B cell (primary cell): Measurements from ENCODE around the gene COBLL1.

ENCODE experiments used
- EZH2 ChIP-seq: IDR thresholded peaks from 2 replicates; pipeline ENCODE4 v1.6.1; 2012; ENCODE audit warnings: borderline replicate concordance, low read depth, mild to moderate bottlenecking, moderate library complexity, low read length; ENCODE audit not compliant: insufficient read depth, poor library complexity, severe bottlenecking
- TF ChIP-seq, protein P1 (sequence below): fragments of 200-600 bp; IDR thresholded peaks from one replicate; pipeline ENCODE4 v1.8.0; 2022; ENCODE audit warnings: antibody characterized with exemption, mild to moderate bottlenecking

DNA sequence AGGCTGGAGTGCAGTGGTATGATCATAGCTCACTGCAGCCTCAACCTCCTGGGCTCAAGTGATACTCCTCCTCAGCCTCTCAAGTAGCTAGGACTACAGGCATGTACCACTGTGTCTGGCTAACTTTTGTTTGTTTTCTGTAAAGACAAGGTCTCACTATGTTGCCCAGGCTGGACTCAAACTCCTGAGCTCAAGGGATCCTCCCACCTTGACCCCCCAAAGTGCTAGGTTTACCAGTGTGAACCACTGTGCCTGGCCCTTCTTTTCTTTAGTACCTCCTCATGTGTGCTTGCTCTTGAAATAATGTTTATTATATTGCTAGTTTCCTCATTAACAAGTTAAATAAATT, 19.0 kb upstream of the COBLL1 start:
- TF ChIP-seq, protein P1, sequence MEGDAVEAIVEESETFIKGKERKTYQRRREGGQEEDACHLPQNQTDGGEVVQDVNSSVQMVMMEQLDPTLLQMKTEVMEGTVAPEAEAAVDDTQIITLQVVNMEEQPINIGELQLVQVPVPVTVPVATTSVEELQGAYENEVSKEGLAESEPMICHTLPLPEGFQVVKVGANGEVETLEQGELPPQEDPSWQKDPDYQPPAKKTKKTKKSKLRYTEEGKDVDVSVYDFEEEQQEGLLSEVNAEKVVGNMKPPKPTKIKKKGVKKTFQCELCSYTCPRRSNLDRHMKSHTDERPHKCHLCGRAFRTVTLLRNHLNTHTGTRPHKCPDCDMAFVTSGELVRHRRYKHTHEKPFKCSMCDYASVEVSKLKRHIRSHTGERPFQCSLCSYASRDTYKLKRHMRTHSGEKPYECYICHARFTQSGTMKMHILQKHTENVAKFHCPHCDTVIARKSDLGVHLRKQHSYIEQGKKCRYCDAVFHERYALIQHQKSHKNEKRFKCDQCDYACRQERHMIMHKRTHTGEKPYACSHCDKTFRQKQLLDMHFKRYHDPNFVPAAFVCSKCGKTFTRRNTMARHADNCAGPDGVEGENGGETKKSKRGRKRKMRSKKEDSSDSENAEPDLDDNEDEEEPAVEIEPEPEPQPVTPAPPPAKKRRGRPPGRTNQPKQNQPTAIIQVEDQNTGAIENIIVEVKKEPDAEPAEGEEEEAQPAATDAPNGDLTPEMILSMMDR, result no peak
- TF ChIP-seq EZH2, result no peak
